Body of pancreas (tissue), 4 donors: ENCODE data around the gene IGF2BP2. TPM values are rescaled to one million over a fixed set of nuclear protein-coding genes. Genes with fewer than 3 reads are reported as not detected.
"Not testable (repeated sequence)": the region's sequence is repeated elsewhere in the genome, so short reads cannot be mapped to it uniquely, and the experiment has no call there.

Source experiments
- ATAC-seq: fragments of 150-250 bp; one replicate; pipeline ENCODE4 v1.9.1; 2016
- DNase-seq, 4 donors: peaks; one replicate each; pipeline ENCODE4 v3.0.0-alpha.2; 2019
- H3K27ac ChIP-seq, 4 donors: fragments of 200-600 bp; sonication (generic); 1 replicate in 3 of 4; 2 replicates in 1 of 4; pipeline versions ENCODE4 v1.5.1 to v1.6.1; 2016 to 2019; ENCODE audit warnings: mild to moderate bottlenecking in 1 of 4, mixed read lengths in 1 of 4, moderate library complexity in 1 of 4
- H3K27me3 ChIP-seq, 2 donors: fragments of 200-600 bp; sonication (generic); one replicate each; pipeline ENCODE4 v1.6.0; 2016; ENCODE audit warnings: mild to moderate bottlenecking in 1 of 2
- H3K36me3 ChIP-seq, 2 donors: fragments of 200-600 bp; sonication (generic); replicated peaks in 1 of 2; 2 replicates each; pipeline ENCODE4 v1.5.1; 2016; ENCODE audit warnings: low read depth in 2 of 2; ENCODE audit not compliant: insufficient read depth in 1 of 2
- H3K4me1 ChIP-seq: fragments of 200-600 bp; sonication (generic); one replicate; pipeline ENCODE4 v1.6.0; 2016
- H3K4me3 ChIP-seq, 2 donors: fragments of 200-600 bp; sonication (generic); 1 replicate in 1 of 2; 2 replicates in 1 of 2; pipeline ENCODE4 v1.5.1; 2016 to 2019
- H3K9me3 ChIP-seq, 3 donors: fragments of 200-600 bp; sonication (generic); 1 replicate in 2 of 3; 2 replicates in 1 of 3; pipeline ENCODE4 v1.5.1; 2016
- CTCF ChIP-seq, 7 experiments: fragments of 450-650 bp in 4 of 7; fragments of 200-600 bp in 3 of 7; sonication (generic) in 3 of 7; IDR thresholded peaks; one replicate each; pipeline ENCODE4 v1.5.1; 2016 to 2019; ENCODE audit warnings: antibody characterized with exemption in 7 of 7
- POLR2A ChIP-seq, 3 donors: fragments of 450-650 bp; IDR thresholded peaks; one replicate each; pipeline ENCODE4 v1.6.1; 2016; ENCODE audit warnings: antibody characterized with exemption in 3 of 3, mild to moderate bottlenecking in 2 of 3
- WGBS, 2 donors: methylation state at CpG; one replicate each; pipeline ENCODE4 v1.1.5; 2017; 5-methylcytosine and 5-hydroxymethylcytosine counted together
- intact Hi-C: fragments of 100-400 bp; cut with DNase I; formaldehyde crosslinking; loops from one replicate; pipeline ENCODE4 v1.15.1; 2023
- total RNA-seq, 2 donors: library from RNA; depleted of rRNA; stranded (reverse); fragments of >200 nt; gene quantifications; one replicate each; pipeline ENCODE4 v1.1.0, GENCODE V29; 2016

Gene IGF2BP2
- total RNA-seq, 2 donors from 2014 or later = 19.4 to 25.2 TPM

GRCh38 chr3:185815391-185816282, 9.2 kb downstream of the IGF2BP2 start:
- H3K4me3 ChIP-seq = no peak overlapping the region
- H3K27ac ChIP-seq = no peak overlapping the region
- WGBS, 2 donors = 71 to 72% methylated on average over 11 of the region's 11 CpGs
- intact Hi-C loops = no loop called here
- no peaks in the 10 kb centered on the region for H3K9me3 ChIP-seq
- DNase-seq (no peak), ATAC-seq (no peak)
- H3K4me1 ChIP-seq = no peaks in the 10 kb centered on the region
- no peaks in the 10 kb centered on the region for H3K27me3 ChIP-seq
- no peaks in the 10 kb centered on the region for H3K36me3 ChIP-seq
- TF ChIP-seq POLR2A (IDR thresholded peaks at IDR 0.05) = no peak
- no peak for TF ChIP-seq CTCF (IDR thresholded peaks at IDR 0.05)

GRCh38 chr3:185813691-185814215, 11.1 kb downstream of the IGF2BP2 start:
- H3K27ac ChIP-seq = no peak overlapping the region
- no peaks in the 10 kb centered on the region for H3K9me3 ChIP-seq
- no peak for ATAC-seq
- no peak overlapping the region for H3K4me3 ChIP-seq
- TF ChIP-seq POLR2A (IDR thresholded peaks at IDR 0.05) (no peak), CTCF (IDR thresholded peaks at IDR 0.05) (no peak)
- no peaks in the 10 kb centered on the region for H3K36me3 ChIP-seq
- no peak for DNase-seq
- H3K27me3 ChIP-seq = no peaks in the 10 kb centered on the region
- intact Hi-C loops = no loop called here
- H3K4me1 ChIP-seq = no peaks in the 10 kb centered on the region
- 55 to 78% methylated on average over 4 of the region's 4 CpGs for WGBS, 2 donors

GRCh38 chr3:185813205-185813604, 11.6 kb downstream of the IGF2BP2 start:
- WGBS, 2 donors = 76 to 77% methylated on average over 2 of the region's 2 CpGs
- Histone ChIP-seq H3K4me1 (no peaks in the 10 kb centered on the region), H3K27me3 (no peaks in the 10 kb centered on the region), H3K4me3 (no peak overlapping the region), H3K9me3 (no peaks in the 10 kb centered on the region), H3K27ac (no peak overlapping the region), H3K36me3 (no peaks in the 10 kb centered on the region)
- no peak for DNase-seq
- intact Hi-C loops = no loop called here
- TF ChIP-seq POLR2A (IDR thresholded peaks at IDR 0.05) (no peak), CTCF (IDR thresholded peaks at IDR 0.05) (no peak)
- ATAC-seq = no peak

- TF ChIP-seq POLR2A (IDR thresholded peaks at IDR 0.05) (no peak), CTCF (IDR thresholded peaks at IDR 0.05) (no peak)
- no peak for ATAC-seq
- intact Hi-C loops = no loop called here
Observed at GRCh38 chr3:185807445-185808068, 17.3 kb downstream of the IGF2BP2 start.

GRCh38 chr3:185798831-185799110, 26.1 kb downstream of the IGF2BP2 start:
- H3K27me3 ChIP-seq, H3K36me3 ChIP-seq, H3K9me3 ChIP-seq, H3K27ac ChIP-seq, DNase-seq, intact Hi-C loops, H3K4me3 ChIP-seq, ATAC-seq: not testable (repeated sequence)
- WGBS, 2 donors = 88 to 93% methylated on average over 5 to 6 of the region's 6 CpGs
- peaks cover 10% of the 10 kb centered on the region for H3K4me1 ChIP-seq

More at GRCh38 chr3:185807445-185808068, 17.3 kb downstream of the IGF2BP2 start:
- H3K27ac ChIP-seq = no peak overlapping the region
- no peaks in the 10 kb centered on the region for H3K9me3 ChIP-seq
- no peaks in the 10 kb centered on the region for H3K27me3 ChIP-seq
- WGBS, 2 donors = 85 to 90% methylated on average over 3 of the region's 3 CpGs
- no peak for DNase-seq
- no peaks in the 10 kb centered on the region for H3K4me1 ChIP-seq
- no peak overlapping the region for H3K4me3 ChIP-seq
- no peaks in the 10 kb centered on the region for H3K36me3 ChIP-seq
